ENCODE results near the gene AP5S1.

GRCh38 chr20:3775457-3776108, 44.8 kb upstream of the AP5S1 start:
- TF ChIP-seq CTCF (conservative IDR thresholded peaks at IDR 0.05) = no peak
- no peak for TF ChIP-seq ZFX (IDR thresholded peaks at IDR 0.05)
